K562 treated with DMSO at 1 percent for 12 hours (cell line): ENCODE measurements around the gene SLC66A3. TPM values are rescaled to one million over a fixed set of nuclear protein-coding genes. Genes with fewer than 3 reads are reported as not detected.

ENCODE experiments used
- total RNA-seq: library from RNA; unstranded; fragments of 300-600 nt; gene quantifications from 2 replicates; pipeline ENCODE4 v1.2.3, GENCODE V29; 2022; ENCODE audit not compliant: insufficient read depth

Gene SLC66A3
- total RNA-seq: 7.4 and 9.1 TPM in 2 replicates

GRCh38 chr2:11155381-11156035 is at the start of gene SLC66A3:
TSS of gene SLC66A3 (plus strand) at chr2:11155467. CDS start at chr2:11155547, 80 bp downstream.

Other genes starting within 250 kb of the SLC66A3 start
- not detected in 2 replicates for gene KCNF1, start 243.5 kb upstream of the SLC66A3 start, total RNA-seq
- gene ROCK2, start 189.2 kb downstream of the SLC66A3 start, total RNA-seq: 2.5 and 13.9 TPM in 2 replicates